AG09319 (cell line): ENCODE measurements around the gene TTLL11.
"Not testable (repeated sequence)": the region's sequence is repeated elsewhere in the genome, so short reads cannot be mapped to it uniquely, and the experiment has no call there.

ENCODE experiments used
- DNase-seq: peaks from one replicate; pipeline ENCODE4 v3.0.0-alpha.2; 2010; ENCODE audit warnings: low read depth; ENCODE audit errors: extremely low read depth
- TF ChIP-seq, protein P1 (sequence below): IDR thresholded peaks from 2 replicates; pipeline ENCODE4 v1.5.1; 2011; ENCODE audit warnings: low read depth, mild to moderate bottlenecking, inconsistent platforms, low read length, moderate library complexity

TTLL11 gene

DNA sequence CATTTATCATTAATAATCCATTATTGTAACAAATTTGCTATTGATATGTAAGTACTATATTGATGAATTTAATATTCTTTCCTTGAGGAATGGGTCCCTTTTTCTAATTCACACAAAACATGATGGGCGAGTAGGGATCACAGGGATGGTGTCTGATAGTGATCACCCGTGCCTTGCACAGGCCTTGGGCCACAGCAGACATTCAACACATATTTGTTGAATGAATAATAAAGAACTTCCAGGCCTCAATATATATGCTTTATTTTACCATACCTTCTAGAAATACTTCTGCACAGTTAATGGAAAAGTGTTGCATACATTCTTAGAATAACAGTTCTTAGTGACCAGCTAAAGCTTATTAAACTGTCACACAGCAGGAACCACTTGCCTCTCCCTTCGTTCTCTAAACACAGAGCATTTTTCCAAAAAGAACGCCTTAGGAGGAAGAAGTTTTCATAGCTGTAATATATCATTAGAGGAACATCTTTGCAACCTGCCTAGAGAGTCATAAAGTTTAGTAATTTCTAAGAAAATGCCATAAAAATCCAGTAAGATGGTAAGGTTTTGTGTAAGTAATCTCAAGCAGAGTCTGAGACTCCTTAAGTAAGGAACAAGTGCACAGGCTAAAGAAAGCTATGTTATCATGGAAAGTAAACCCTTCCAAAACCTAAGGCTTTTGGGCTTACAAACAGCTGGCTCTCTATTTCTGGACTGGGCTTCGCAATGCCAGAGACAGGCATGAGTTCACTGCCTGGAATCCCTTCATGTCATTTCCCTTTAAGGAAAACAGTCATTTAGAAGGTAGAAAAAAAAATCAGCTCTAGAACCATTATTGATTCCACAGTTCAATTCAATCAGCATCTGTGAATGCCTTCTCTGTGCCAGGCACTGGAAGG lies 17.7 kb downstream of the TTLL11 start:
- DNase-seq = no peak
- TF ChIP-seq, protein P1, sequence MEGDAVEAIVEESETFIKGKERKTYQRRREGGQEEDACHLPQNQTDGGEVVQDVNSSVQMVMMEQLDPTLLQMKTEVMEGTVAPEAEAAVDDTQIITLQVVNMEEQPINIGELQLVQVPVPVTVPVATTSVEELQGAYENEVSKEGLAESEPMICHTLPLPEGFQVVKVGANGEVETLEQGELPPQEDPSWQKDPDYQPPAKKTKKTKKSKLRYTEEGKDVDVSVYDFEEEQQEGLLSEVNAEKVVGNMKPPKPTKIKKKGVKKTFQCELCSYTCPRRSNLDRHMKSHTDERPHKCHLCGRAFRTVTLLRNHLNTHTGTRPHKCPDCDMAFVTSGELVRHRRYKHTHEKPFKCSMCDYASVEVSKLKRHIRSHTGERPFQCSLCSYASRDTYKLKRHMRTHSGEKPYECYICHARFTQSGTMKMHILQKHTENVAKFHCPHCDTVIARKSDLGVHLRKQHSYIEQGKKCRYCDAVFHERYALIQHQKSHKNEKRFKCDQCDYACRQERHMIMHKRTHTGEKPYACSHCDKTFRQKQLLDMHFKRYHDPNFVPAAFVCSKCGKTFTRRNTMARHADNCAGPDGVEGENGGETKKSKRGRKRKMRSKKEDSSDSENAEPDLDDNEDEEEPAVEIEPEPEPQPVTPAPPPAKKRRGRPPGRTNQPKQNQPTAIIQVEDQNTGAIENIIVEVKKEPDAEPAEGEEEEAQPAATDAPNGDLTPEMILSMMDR = no peak

DNA sequence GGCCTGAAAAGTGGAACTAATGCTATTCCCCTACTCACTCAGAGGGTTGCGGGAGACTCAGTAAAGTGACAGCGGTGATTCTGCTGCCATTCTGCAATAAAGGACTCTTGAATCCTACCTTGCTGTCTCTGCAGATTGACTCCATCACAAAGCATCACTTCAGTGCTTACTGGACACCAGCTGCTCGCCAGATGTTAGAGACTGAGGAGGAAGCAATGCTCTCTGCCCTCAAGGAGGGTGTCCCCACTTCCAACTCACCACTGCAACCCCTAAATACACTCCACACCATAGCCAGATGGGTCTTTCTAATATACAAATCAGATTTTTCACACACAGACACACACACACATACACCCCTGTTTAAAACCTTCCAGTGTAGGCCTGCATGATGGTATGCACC lies 21.4 kb downstream of the TTLL11 start:
- TF ChIP-seq, protein P1 = no peak
- no peak for DNase-seq

DNA sequence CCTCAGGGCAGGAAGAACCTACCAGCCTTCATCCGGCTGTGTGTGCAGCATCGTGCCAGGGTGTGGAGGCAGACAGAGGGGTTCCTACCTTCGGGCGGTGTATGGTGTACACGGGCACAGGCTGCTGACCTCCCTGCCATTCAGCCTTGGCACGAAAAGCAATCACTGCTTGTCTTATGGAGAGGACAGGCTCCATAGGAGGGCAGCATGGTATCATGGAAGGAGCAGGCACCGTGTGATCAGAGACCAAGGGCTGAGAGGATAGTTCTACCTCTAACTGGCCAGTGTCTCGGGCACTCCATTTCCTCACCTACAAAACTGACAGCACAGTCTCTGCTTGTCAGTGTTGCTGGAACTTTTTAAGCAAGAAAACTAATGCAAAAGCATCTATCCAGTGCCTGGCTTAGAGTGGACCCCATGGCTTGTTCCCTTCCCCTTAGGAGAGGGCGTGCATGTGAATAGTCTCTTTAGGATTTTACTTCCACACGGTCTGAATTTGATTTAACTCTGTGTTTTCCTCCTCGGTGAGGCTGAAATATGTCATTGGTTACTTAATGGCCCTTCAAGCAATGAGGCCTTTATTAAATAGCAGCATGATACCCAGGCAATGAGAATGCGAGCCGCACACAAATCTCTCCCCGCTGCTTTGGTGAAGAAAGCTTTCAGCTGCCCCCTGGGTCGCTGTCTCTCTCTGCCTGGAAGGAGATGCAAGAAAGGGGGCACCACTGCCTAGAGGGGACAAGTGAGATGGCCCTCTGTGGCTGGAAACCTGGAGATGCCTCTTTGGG lies 22.2 kb downstream of the TTLL11 start:
- TF ChIP-seq, protein P1 = no peak
- no peak for DNase-seq

- DNase-seq = not testable (repeated sequence)
Observed at GRCh38 chr9:122066680-122067079, 26.4 kb downstream of the TTLL11 start.

GRCh38 chr9:122065923-122066629 lies 27.0 kb downstream of the TTLL11 start:
- TF ChIP-seq, protein P1 = no peak
- DNase-seq = no peak

DNA sequence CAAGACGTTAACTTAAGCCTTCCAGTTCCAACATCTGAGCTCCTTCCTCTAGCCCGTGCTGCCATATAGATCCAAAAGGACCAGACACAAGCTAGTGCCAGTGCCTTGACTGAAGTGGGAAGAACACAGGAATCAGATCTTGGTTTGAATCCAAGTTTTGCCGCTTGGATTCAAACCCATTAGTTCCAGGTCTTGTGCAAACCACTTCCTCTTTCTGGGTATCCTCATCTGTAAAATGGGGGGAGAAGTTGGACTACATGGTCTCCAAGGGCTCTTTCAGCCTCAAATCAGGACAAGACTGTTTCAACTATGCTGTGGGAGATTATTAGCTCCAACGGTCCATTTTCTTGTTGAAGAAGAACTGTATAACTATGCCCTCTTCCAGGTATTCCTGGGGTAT lies 32.6 kb downstream of the TTLL11 start:
- no peak for DNase-seq
- TF ChIP-seq, protein P1 = no peak

DNA sequence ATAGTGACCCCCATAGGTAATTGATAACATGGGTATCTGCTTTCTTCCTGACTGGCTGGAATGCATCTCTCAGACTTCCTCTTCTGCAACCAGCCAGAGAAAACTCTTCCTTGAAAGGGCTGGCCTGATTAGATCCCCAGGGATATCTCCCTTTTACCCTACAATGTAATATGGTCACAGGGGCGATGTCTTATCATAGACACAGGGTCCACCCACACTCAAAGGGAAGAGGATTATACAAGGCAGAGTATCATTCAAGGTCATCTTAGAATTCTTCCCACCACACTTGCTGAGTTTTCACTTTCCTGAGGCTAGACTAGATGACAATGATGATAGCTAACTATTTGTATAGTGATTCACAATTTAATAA lies 33.2 kb downstream of the TTLL11 start:
- TF ChIP-seq, protein P1 = no peak

More for the DNA sequence above, 33.2 kb downstream of the TTLL11 start:
- no peak for DNase-seq
